Right lobe of liver (tissue), 6 donors: ENCODE measurements around the gene ZNF691. TPM values are rescaled to one million over a fixed set of nuclear protein-coding genes. Genes with fewer than 3 reads are reported as not detected.

Experiments
- ATAC-seq, 4 donors: fragments of 200-7000 bp; cut with Tn5 transposase; one replicate each; pipeline ENCODE4 v1.9.1; 2020; ENCODE audit warnings: mild to moderate bottlenecking in 4 of 4, moderate library complexity in 4 of 4
- DNase-seq, 3 donors: peaks; one replicate each; pipeline ENCODE4 v3.0.0-alpha.2; 2020
- H3K27ac ChIP-seq, 3 donors: fragments of 200-600 bp; one replicate each; pipeline ENCODE4 v1.8.0; 2022
- H3K27me3 ChIP-seq, 2 donors: fragments of 200-600 bp; one replicate each; pipeline ENCODE4 v1.8.0; 2022
- H3K36me3 ChIP-seq, 4 donors: fragments of 200-600 bp; sonication (generic) in 1 of 4; one replicate each; pipeline versions ENCODE4 v1.5.1 to v1.8.0; 2017 to 2022; ENCODE audit warnings: control low read depth in 1 of 4
- H3K4me1 ChIP-seq, 4 donors: fragments of 200-600 bp; sonication (generic) in 1 of 4; one replicate each; pipeline versions ENCODE4 v1.5.1 to v1.8.0; 2017 to 2022; ENCODE audit warnings: control low read depth in 1 of 4
- H3K4me3 ChIP-seq, 3 donors: fragments of 200-600 bp; one replicate each; pipeline ENCODE4 v1.8.0; 2022
- H3K9me3 ChIP-seq, 4 donors: fragments of 200-600 bp; sonication (generic) in 1 of 4; one replicate each; pipeline versions ENCODE4 v1.5.1 to v1.8.0; 2017 to 2022; ENCODE audit warnings: control low read depth in 1 of 4
- POLR2A ChIP-seq: fragments of 450-650 bp; IDR thresholded peaks from one replicate; pipeline ENCODE4 v1.6.1; 2017; ENCODE audit warnings: antibody characterized with exemption, mild to moderate bottlenecking
- WGBS: methylation state at CpG from one replicate; pipeline ENCODE4 v1.1.6; 2018; ENCODE audit warnings: low coverage, low lambda C conversion rate; ENCODE audit not compliant: insufficient coverage; ENCODE audit errors: missing lambda C conversion rate; 5-methylcytosine and 5-hydroxymethylcytosine counted together
- intact Hi-C, 2 donors: fragments of 100-400 bp; cut with DNase I; formaldehyde crosslinking; loops; one replicate each; pipeline versions ENCODE4 v1.11.2 to v1.14.1; 2022
- total RNA-seq, 6 experiments: library from RNA; depleted of rRNA in 2 of 6; stranded (reverse); fragments of >200 nt in 2 of 6; fragmentation: NEBNext Ultra II Directional in 3 of 6; extraction: Animal tissue kit (Norgen Biotek cat#: 25700) in 3 of 6; gene quantifications; one replicate each; pipeline versions ENCODE4 v1.1.0 to v1.2.4, GENCODE V29; 2016 to 2023
- TF ChIP-seq, protein P1 (sequence below), 4 donors: fragments of 200-600 bp in 3 of 4; fragments of 450-650 bp in 1 of 4; IDR thresholded peaks; one replicate each; pipeline versions ENCODE4 v1.5.1 to v1.8.0; 2016 to 2022; ENCODE audit warnings: antibody characterized with exemption in 4 of 4, mild to moderate bottlenecking in 2 of 4
- donor health status: DM: no; HTN: yes; CAD: no.
- donor health status: DM: no; HTN: no; CAD: no.
- donor health status: DM: no; HTN: no; CAD: no.
- donor health status: DM: no; HTN: yes; CAD: no.
- donor health status: DM: no; HTN: yes; CAD: no.

The ZNF691 gene
- total RNA-seq, 6 experiments from 2014 or later: 5.0 to 9.5 (median 7.2) TPM

DNA sequence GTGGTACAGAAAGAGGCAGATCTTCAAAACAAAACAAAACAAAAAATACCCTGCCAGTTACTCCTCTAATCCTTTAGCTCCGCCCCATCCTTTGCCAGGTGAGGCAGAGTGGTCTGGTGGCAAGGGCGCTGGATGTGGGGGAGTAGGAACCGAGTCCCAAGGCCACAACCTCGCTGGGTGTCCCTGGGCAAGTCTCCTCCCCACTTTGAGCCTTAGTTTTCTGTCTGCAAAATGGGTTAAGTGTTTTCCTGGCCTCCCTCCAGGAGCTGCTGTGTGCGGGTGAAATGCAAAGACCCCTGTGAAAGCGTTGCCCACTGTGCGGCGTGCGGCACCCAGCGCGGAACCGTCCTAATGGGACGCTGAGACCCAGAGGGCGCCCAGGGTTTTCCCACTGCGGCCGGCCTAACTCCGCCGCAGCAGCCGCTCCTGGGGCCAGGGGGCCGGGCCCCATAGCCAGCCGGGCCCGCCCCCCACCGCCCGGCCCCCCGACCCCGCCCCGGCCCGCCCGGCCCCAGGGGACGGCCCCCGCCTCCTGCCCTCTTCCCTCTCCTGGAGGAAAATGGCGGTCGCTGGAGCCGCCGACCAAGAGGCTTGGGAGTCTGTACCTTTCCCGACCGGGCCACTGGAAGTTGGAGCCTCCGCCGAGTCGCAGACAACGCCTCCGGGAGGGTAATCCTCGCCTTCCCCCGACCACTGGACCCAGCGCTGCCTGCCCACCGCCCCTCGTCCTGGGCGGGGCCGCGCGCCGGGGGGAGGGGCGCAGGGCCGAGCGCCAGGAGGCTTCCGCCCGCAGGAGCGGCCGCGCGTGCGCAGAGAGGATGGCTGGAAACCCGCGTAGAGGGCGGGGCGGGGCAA is 29.6 kb upstream of the ZNF691 start, which contains the start of the genes ERMAP and SVBP:
Gene ERMAP, plus strand, starts transcription at position 538 of the 855 bp plus-strand sequence. CDS start 13,327 bp downstream, outside the sequence.
Gene SVBP, minus strand, starts transcription at position 813 of the 855 bp plus-strand sequence. CDS start 853 bp downstream, outside the sequence.
- 0% methylated on average over 17 of the region's 66 CpGs for WGBS
- peak within 1 kb of the TSS; percentile 83 to 94 (median 93) for H3K27ac ChIP-seq
- peaks cover 0 to 45% (median 20%) of the 10 kb centered on the region in 4 donors for H3K4me1 ChIP-seq
- DNase-seq (peak; percentile 96 to 97 (median 97)), ATAC-seq (peak; percentile 85 to 95 (median 86))
- no peaks in the 10 kb centered on the region for H3K27me3 ChIP-seq
- H3K9me3 ChIP-seq: no peaks in the 10 kb centered on the region
- no peaks in the 10 kb centered on the region for H3K36me3 ChIP-seq
- intact Hi-C loops: no loop called here
- TF ChIP-seq POLR2A: peak; percentile 54
- TF ChIP-seq, protein P1, sequence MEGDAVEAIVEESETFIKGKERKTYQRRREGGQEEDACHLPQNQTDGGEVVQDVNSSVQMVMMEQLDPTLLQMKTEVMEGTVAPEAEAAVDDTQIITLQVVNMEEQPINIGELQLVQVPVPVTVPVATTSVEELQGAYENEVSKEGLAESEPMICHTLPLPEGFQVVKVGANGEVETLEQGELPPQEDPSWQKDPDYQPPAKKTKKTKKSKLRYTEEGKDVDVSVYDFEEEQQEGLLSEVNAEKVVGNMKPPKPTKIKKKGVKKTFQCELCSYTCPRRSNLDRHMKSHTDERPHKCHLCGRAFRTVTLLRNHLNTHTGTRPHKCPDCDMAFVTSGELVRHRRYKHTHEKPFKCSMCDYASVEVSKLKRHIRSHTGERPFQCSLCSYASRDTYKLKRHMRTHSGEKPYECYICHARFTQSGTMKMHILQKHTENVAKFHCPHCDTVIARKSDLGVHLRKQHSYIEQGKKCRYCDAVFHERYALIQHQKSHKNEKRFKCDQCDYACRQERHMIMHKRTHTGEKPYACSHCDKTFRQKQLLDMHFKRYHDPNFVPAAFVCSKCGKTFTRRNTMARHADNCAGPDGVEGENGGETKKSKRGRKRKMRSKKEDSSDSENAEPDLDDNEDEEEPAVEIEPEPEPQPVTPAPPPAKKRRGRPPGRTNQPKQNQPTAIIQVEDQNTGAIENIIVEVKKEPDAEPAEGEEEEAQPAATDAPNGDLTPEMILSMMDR (IDR thresholded peaks at IDR 0.05): no peak
- H3K4me3 ChIP-seq: peak within 1 kb of the TSS; percentile 64 to 72 (median 66)

DNA sequence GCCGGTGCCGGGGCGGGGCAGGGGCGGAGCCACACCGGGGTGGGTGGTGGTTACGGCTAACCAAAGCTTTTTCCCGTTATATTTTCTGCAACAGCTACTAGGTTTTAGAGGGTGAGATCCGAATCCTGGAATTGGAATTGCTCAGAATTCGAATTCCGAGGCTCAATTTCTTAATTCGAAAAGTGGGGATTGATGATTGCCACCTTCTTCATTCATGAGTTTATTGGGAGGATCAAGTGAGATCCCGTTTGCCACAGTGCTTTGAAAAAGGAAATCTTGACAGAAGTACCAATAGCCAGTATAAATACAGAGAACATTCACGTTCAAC is 29.0 kb upstream of the ZNF691 start:
- TF ChIP-seq, protein P1 (IDR thresholded peaks at IDR 0.05): no peak
- no peak for TF ChIP-seq POLR2A
- H3K4me3 ChIP-seq: peak overlapping the region; percentile 39 to 72 (median 66)
- H3K4me1 ChIP-seq: peaks cover 0 to 51% (median 22%) of the 10 kb centered on the region in 4 donors
- DNase-seq: no peak
- no peaks in the 10 kb centered on the region for H3K9me3 ChIP-seq
- no peaks in the 10 kb centered on the region for H3K36me3 ChIP-seq
- peak overlapping the region in 2 of 3 donors; percentile 93 to 94 for H3K27ac ChIP-seq
- intact Hi-C loops: no loop called here
- no peaks in the 10 kb centered on the region for H3K27me3 ChIP-seq
- no peak for ATAC-seq
- WGBS: 0% methylated on average over 13 of the region's 13 CpGs

DNA sequence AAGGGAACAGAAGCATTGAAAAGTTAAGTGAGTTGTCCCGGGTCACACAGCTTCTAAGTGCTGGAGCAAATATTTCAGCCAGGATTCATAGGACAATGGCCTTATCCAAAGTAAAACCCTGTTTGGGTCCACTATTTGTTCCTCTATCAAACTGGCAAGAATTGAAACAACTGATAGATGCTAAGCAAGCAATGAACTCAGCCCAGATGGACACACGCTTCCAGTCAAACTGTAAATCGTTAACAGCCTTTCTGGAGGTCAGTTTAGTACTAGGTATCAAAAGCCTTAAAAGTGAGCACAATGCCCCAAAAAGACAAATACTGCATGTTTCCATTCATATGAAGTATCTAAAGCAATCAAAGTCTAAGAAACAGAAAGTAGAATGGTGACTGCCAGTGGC is 28.4 kb upstream of the ZNF691 start:
- ATAC-seq (peak; percentile 50 to 68 (median 64)), DNase-seq (peak in 1 of 3 donors; percentile 66)
- H3K27ac ChIP-seq: peak overlapping the region; percentile 32 to 94 (median 93)
- H3K4me3 ChIP-seq: peak overlapping the region; percentile 39 to 72 (median 66)
- H3K27me3 ChIP-seq: no peaks in the 10 kb centered on the region
- H3K9me3 ChIP-seq: no peaks in the 10 kb centered on the region
- WGBS: 25% methylated on average over 3 of the region's 3 CpGs
- no peaks in the 10 kb centered on the region for H3K36me3 ChIP-seq
- TF ChIP-seq POLR2A: no peak
- TF ChIP-seq, protein P1 (IDR thresholded peaks at IDR 0.05): no peak
- intact Hi-C loops: no loop called here
- peaks cover 0 to 57% (median 25%) of the 10 kb centered on the region in 4 donors for H3K4me1 ChIP-seq

DNA sequence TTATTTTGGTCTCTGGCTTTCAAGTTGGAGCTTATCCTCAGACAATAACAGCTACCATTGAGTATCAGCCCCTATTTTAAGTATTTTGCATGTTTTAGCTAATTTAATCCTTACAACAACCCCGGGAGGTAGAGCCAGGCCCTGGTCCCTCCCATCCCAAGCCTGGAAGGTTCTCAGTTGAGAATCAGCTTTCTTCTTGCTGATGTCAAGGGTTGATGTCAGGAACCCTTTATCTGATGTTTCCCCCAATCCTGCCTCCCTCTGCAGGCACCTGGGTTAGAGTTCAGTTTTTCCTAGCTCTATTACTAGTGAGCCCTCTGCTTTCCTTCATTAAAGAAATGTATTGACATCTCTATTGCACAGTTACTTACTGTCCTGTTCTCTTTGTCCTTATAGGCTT is 25.6 kb upstream of the ZNF691 start:
- DNase-seq (no peak), ATAC-seq (no peak)
- Histone ChIP-seq H3K27ac (peak overlapping the region in 1 of 3 donors; percentile 82), H3K9me3 (no peaks in the 10 kb centered on the region), H3K36me3 (no peaks in the 10 kb centered on the region), H3K4me3 (no peak overlapping the region), H3K4me1 (peaks cover 0 to 69% (median 28%) of the 10 kb centered on the region in 4 donors), H3K27me3 (no peaks in the 10 kb centered on the region)
- no peak for TF ChIP-seq POLR2A
- TF ChIP-seq, protein P1 (IDR thresholded peaks at IDR 0.05): no peak
- 67% methylated on average over 1 of the region's 1 CpG for WGBS
- intact Hi-C loops: no loop called here
